Kidney (tissue), 14 donors: ENCODE results near the gene SLC1A1. TPM values are rescaled to one million over a fixed set of nuclear protein-coding genes. Genes with fewer than 3 reads are reported as not detected.
A peak's percentile ranks its signal among the peaks of the same experiment; 100 is the strongest.

Source experiments
- DNase-seq, 5 donors: peaks; one replicate each; pipeline ENCODE4 v3.0.0-alpha.2; 2013 to 2020
- FAIRE-seq: peaks from 2 replicates; lab custom pipeline; 2012; peaks lifted over from hg19 to GRCh38; lab: Jason Lieb, UNC
- H3K27ac ChIP-seq, 2 donors: one replicate each; pipeline ENCODE4 v1.7.0; 2013; ENCODE audit warnings: low read depth in 2 of 2, low read length in 2 of 2, inconsistent platforms in 1 of 2
- H3K27me3 ChIP-seq: one replicate; pipeline ENCODE4 v1.7.1; 2013; ENCODE audit warnings: low read length, inconsistent platforms; ENCODE audit not compliant: control insufficient read depth, insufficient read depth
- H3K36me3 ChIP-seq, 3 donors: one replicate each; pipeline versions ENCODE4 v1.7.0 to v1.7.1; 2013; ENCODE audit warnings: low read length in 3 of 3, control low read depth in 1 of 3, inconsistent platforms in 1 of 3; ENCODE audit not compliant: insufficient read depth in 3 of 3, control insufficient read depth in 2 of 3
- H3K4me1 ChIP-seq, 3 donors: one replicate each; pipeline versions ENCODE4 v1.7.0 to v1.7.1; 2013; ENCODE audit warnings: low read length in 3 of 3, inconsistent platforms in 1 of 3, low read depth in 1 of 3; ENCODE audit not compliant: control insufficient read depth in 2 of 3, insufficient read depth in 2 of 3
- H3K4me3 ChIP-seq, 3 donors: one replicate each; pipeline versions ENCODE4 v1.7.0 to v1.8.1; 2013; ENCODE audit warnings: low read length in 3 of 3, control low read depth in 1 of 3, inconsistent platforms in 1 of 3
- H3K9ac ChIP-seq, 3 donors: one replicate each; pipeline versions ENCODE4 v1.7.0 to v1.7.1; 2013; ENCODE audit warnings: low read length in 3 of 3, control low read depth in 1 of 3, inconsistent platforms in 1 of 3
- H3K9me3 ChIP-seq, 3 donors: one replicate each; pipeline versions ENCODE4 v1.7.0 to v1.7.1; 2013; ENCODE audit warnings: low read length in 3 of 3, control low read depth in 1 of 3, inconsistent platforms in 1 of 3; ENCODE audit not compliant: control insufficient read depth in 2 of 3, insufficient read depth in 1 of 3
- intact Hi-C: fragments of 100-400 bp; cut with DNase I; formaldehyde crosslinking; loops from one replicate; pipeline ENCODE4 v1.11.1; 2022
- polyA plus RNA-seq: library from polyadenylated mRNA; stranded (reverse); fragments of 350-450 nt; fragmentation: Illumina TruSeq; extraction: RNeasy Lipid Tissue Mini Kit (QIAGEN cat#74804); gene quantifications from one replicate; pipeline ENCODE4 v1.2.3, GENCODE V29; 2014; ENCODE audit warnings: low read depth, low replicate concordance; ENCODE audit not compliant: insufficient read depth
- total RNA-seq: library from RNA; stranded (reverse); fragmentation: NEBNext Ultra II Directional; extraction: Animal tissue kit (Norgen Biotek cat#: 25700); gene quantifications from one replicate; pipeline ENCODE4 v1.2.1, GENCODE V29; 2021
- TF ChIP-seq, protein P1 (sequence below): IDR thresholded peaks from 3 replicates; pipeline ENCODE4 v1.5.1; 2012; ENCODE audit warnings: mild to moderate bottlenecking, moderate library complexity, borderline replicate concordance; ENCODE audit not compliant: insufficient read depth; ENCODE audit errors: extremely low read depth
- donor health status: control.
- donor health status: control.
- donor health status: control.
- donor health status: control.
- donor health status: control.
- donor health status: DM: yes; HTN: yes; CAD: no.
- donor health status: Normal renal cell carcinoma (clear cell type).

Gene SLC1A1
- total and polyA plus RNA-seq, 2 donors from 2014 or later: 19.0 to 19.6 TPM

DNA sequence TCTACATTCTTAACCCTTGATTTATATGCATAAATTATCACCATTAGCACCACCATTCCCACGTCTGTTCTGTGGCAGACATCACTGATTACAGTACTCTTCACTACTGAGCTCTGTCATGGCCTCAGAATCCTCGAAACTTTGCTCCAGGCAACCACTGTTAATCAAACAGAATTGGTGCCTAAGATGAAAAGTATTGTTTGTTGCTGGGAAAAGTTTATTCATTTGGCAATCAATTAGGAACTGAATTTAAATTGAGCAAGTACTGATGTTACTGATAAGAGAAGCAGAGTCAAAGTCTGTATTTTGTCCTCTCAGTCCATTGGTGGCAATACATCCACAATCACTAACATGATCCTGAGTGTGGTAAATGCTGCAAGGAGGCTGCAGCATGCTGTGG lies 12.8 kb downstream of the SLC1A1 start:
- H3K4me1 ChIP-seq: peaks cover 0 to 21% (median 5%) of the 10 kb centered on the region in 3 donors
- intact Hi-C loops: no loop called here
- peak overlapping the region in 1 of 2 donors; percentile 1 for H3K27ac ChIP-seq
- H3K9me3 ChIP-seq: no peaks in the 10 kb centered on the region
- DNase-seq (no peak), FAIRE-seq (no peak)
- H3K27me3 ChIP-seq: no peaks in the 10 kb centered on the region
- TF ChIP-seq, protein P1, sequence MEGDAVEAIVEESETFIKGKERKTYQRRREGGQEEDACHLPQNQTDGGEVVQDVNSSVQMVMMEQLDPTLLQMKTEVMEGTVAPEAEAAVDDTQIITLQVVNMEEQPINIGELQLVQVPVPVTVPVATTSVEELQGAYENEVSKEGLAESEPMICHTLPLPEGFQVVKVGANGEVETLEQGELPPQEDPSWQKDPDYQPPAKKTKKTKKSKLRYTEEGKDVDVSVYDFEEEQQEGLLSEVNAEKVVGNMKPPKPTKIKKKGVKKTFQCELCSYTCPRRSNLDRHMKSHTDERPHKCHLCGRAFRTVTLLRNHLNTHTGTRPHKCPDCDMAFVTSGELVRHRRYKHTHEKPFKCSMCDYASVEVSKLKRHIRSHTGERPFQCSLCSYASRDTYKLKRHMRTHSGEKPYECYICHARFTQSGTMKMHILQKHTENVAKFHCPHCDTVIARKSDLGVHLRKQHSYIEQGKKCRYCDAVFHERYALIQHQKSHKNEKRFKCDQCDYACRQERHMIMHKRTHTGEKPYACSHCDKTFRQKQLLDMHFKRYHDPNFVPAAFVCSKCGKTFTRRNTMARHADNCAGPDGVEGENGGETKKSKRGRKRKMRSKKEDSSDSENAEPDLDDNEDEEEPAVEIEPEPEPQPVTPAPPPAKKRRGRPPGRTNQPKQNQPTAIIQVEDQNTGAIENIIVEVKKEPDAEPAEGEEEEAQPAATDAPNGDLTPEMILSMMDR: no peak
- H3K36me3 ChIP-seq: no peaks in the 10 kb centered on the region
- H3K4me3 ChIP-seq: no peak overlapping the region
- no peak overlapping the region for H3K9ac ChIP-seq

DNA sequence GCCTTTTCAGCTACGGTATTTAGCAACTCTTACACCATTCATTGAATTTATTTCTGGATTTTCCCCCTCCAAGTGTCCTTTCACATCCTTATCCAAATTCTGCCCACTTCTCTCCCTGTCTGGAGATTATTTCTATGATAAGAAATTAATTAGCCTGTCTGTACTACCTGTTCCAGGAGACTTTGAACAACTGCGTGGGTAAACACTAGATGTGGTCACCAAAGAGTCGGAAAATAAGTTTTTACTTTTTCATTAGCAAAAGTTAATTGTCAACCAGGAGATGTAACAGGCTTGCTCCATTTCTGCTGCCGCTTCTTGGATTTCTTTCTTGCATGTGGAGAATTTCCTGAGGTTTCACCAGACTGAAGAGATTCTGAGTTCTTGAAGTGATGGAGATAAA lies 14.0 kb downstream of the SLC1A1 start:
- H3K4me1 ChIP-seq: peaks cover 0 to 32% (median 5%) of the 10 kb centered on the region in 3 donors
- peak overlapping the region in 1 of 2 donors; percentile 54 for H3K27ac ChIP-seq
- H3K9ac ChIP-seq: no peak overlapping the region
- no peak for FAIRE-seq
- intact Hi-C loops: no loop called here
- no peak for DNase-seq
- TF ChIP-seq, protein P1: no peak
- no peaks in the 10 kb centered on the region for H3K9me3 ChIP-seq
- no peak overlapping the region for H3K4me3 ChIP-seq
- H3K27me3 ChIP-seq: no peaks in the 10 kb centered on the region
- no peaks in the 10 kb centered on the region for H3K36me3 ChIP-seq

DNA sequence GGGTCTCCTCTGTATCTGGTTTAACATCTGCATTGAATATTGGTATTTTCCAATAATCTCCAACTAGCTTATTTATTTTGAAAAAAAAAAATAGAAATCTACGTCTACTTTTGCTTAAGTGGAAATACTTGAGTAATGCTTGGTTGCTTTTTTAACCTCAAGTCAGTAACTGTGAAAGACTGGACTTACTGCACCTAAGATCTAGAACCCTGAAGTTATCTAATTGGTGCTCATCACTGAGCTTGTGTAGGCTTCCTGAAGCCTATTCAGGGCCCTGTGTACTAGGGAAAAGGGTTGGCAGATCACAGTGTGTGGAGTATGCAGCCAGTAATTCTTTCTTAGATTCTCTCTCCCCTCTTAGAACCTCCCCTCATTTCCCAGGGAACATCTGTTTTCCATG lies 16.2 kb downstream of the SLC1A1 start:
- H3K9ac ChIP-seq: no peak overlapping the region
- TF ChIP-seq, protein P1: no peak
- FAIRE-seq (no peak), DNase-seq (no peak)
- peaks cover 0 to 3% (median 0%) of the 10 kb centered on the region in 3 donors for H3K9me3 ChIP-seq
- H3K36me3 ChIP-seq: no peaks in the 10 kb centered on the region
- H3K27me3 ChIP-seq: no peaks in the 10 kb centered on the region
- intact Hi-C loops: no loop called here
- H3K27ac ChIP-seq: no peak overlapping the region
- peaks cover 0 to 32% (median 8%) of the 10 kb centered on the region in 3 donors for H3K4me1 ChIP-seq
- H3K4me3 ChIP-seq: no peak overlapping the region
